Neural cell (in vitro differentiated cells): ENCODE results near the gene MLLT10. TPM values are rescaled to one million over a fixed set of nuclear protein-coding genes. Genes with fewer than 3 reads are reported as not detected.

Experiments
- H2AFZ ChIP-seq: fragments of 200-600, 300-800 bp; sonication (generic), shearing (Covaris generic); 2 replicates; pipeline ENCODE4 v1.6.0; 2014; ENCODE audit warnings: low read depth, mild to moderate bottlenecking, antibody characterized with exemption, low read length, moderate library complexity
- H3F3A ChIP-seq: fragments of 200-600 bp; shearing (Covaris generic); 2 replicates; pipeline ENCODE4 v1.6.1; 2016; ENCODE audit warnings: mild to moderate bottlenecking, moderate library complexity, mixed read lengths, antibody characterized with exemption, low read length; ENCODE audit not compliant: insufficient read depth, poor library complexity, severe bottlenecking
- H3K27ac ChIP-seq: fragments of 200-600, 300-800 bp; sonication (generic), shearing (Covaris generic); 2 replicates; pipeline ENCODE4 v1.5.1; 2014; ENCODE audit warnings: mild to moderate bottlenecking, low read length, moderate library complexity
- H3K27me3 ChIP-seq: fragments of 300-800, 200-600 bp; sonication (generic), shearing (Covaris generic); 2 replicates; pipeline ENCODE4 v1.6.0; 2014; ENCODE audit warnings: mild to moderate bottlenecking, low read depth, low read length, moderate library complexity; ENCODE audit not compliant: insufficient read depth
- H3K36me3 ChIP-seq: fragments of 300-800, 200-600 bp; sonication (generic), shearing (Covaris generic); 2 replicates; pipeline ENCODE4 v1.5.1; 2014; ENCODE audit warnings: mild to moderate bottlenecking, antibody characterized with exemption, low read length, moderate library complexity; ENCODE audit not compliant: insufficient read depth
- H3K4me2 ChIP-seq: fragments of 300-800, 200-600 bp; sonication (generic), shearing (Covaris generic); 2 replicates; pipeline ENCODE4 v1.6.0; 2014; ENCODE audit warnings: mild to moderate bottlenecking, low read length
- H3K4me3 ChIP-seq: fragments of 300-800, 200-600 bp; sonication (generic), shearing (Covaris generic); 2 replicates; pipeline ENCODE4 v1.5.1; 2014; ENCODE audit warnings: mild to moderate bottlenecking, low read length, moderate library complexity
- H3K79me2 ChIP-seq: fragments of 200-600 bp; shearing (Covaris generic); replicated peaks from 2 replicates; pipeline ENCODE4 v1.6.0; 2014; ENCODE audit warnings: mild to moderate bottlenecking, low read length, moderate library complexity; ENCODE audit not compliant: insufficient read depth
- H3K9ac ChIP-seq: fragments of 300-800, 200-600 bp; sonication (generic), shearing (Covaris generic); 2 replicates; pipeline ENCODE4 v1.6.1; 2016; ENCODE audit warnings: mild to moderate bottlenecking, low read length, mixed read lengths
- H3K9me2 ChIP-seq: fragments of 200-600 bp; shearing (Covaris generic); 2 replicates; pipeline ENCODE4 v1.6.1; 2016; ENCODE audit warnings: mild to moderate bottlenecking, low read length, mixed read lengths; ENCODE audit not compliant: insufficient read depth
- H3K9me3 ChIP-seq: fragments of 200-600, 300-800 bp; sonication (generic), shearing (Covaris generic); 2 replicates; pipeline ENCODE4 v1.6.1; 2016; ENCODE audit warnings: mild to moderate bottlenecking, mixed run types, low read length, moderate library complexity, mixed read lengths
- H4K20me1 ChIP-seq: fragments of 200-600 bp; shearing (Covaris generic); 2 replicates; pipeline ENCODE4 v1.6.1; 2016; ENCODE audit warnings: mild to moderate bottlenecking, mixed run types; ENCODE audit not compliant: insufficient read depth
- EP300 ChIP-seq: fragments of 450-650 bp; conservative IDR thresholded peaks from 2 replicates; pipeline ENCODE4 v1.6.1; 2014; ENCODE audit warnings: antibody characterized with exemption, mild to moderate bottlenecking, moderate library complexity; ENCODE audit not compliant: poor library complexity, severe bottlenecking
- EZH2 ChIP-seq: fragments of 200-600, 300-800 bp; shearing (Covaris generic), sonication (generic); IDR thresholded peaks from 2 replicates; pipeline ENCODE4 v1.6.1; 2014; ENCODE audit warnings: antibody characterized with exemption, low read length, borderline replicate concordance, mild to moderate bottlenecking; ENCODE audit not compliant: insufficient read depth, poor library complexity, severe bottlenecking
- MXI1 ChIP-seq: fragments of 450-650 bp; conservative IDR thresholded peaks from 2 replicates; pipeline ENCODE4 v1.6.1; 2014; ENCODE audit warnings: antibody characterized with exemption, mild to moderate bottlenecking; ENCODE audit not compliant: poor library complexity, severe bottlenecking
- RAD21 ChIP-seq: fragments of 450-650 bp; conservative IDR thresholded peaks from 2 replicates; pipeline ENCODE4 v1.6.1; 2014; ENCODE audit warnings: antibody characterized with exemption, mild to moderate bottlenecking, moderate library complexity
- SMC3 ChIP-seq: fragments of 450-650 bp; conservative IDR thresholded peaks from 2 replicates; pipeline ENCODE4 v1.6.1; 2014; ENCODE audit warnings: antibody characterized with exemption, mild to moderate bottlenecking, moderate library complexity; ENCODE audit not compliant: poor library complexity
- TAF1 ChIP-seq: IDR thresholded peaks from 2 replicates; pipeline ENCODE4 v1.6.1; 2012; ENCODE audit warnings: low read depth
- polyA plus RNA-seq: library from polyadenylated mRNA; depleted of rRNA; stranded (reverse); fragments of >200 nt; gene quantifications from 2 replicates; pipeline ENCODE4 v1.2.3, GENCODE V29; 2014
- TF ChIP-seq, protein P1 (sequence below): IDR thresholded peaks from 2 replicates; pipeline ENCODE4 v1.6.1; 2012; ENCODE audit warnings: borderline replicate concordance
- TF ChIP-seq, protein P2 (sequence below): fragments of 450-650 bp; IDR thresholded peaks from 2 replicates; pipeline ENCODE4 v1.5.1; 2014; ENCODE audit warnings: antibody characterized with exemption, mild to moderate bottlenecking, moderate library complexity; ENCODE audit not compliant: poor library complexity, severe bottlenecking

Gene MLLT10
- polyA plus RNA-seq, 1 donor from 2014 or later: 31.0 TPM

DNA sequence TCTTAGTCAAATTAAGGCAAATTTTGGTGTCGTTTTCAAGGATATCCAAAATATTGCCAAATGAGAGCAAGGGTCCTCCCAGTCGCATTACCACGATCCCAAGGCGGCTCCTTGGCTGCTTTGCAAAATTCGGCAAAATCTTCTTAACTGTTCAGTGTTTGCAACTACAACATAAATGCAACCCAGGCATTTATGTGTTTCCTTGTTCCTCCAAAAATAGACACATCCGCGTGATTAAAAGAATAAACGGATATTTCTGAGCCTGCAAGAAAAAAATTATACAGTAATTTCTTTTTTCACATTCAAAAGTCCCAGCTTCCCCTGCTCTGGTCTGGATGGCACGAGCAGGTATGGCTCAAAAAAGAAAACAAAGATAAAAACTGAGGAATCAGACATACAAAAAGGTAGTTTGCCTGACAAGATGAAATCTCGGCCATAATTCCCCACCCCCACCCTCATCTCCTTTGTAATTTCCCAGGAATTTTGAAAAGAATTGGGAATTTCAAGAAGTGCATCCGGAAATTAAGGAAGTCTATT lies 14.6 kb upstream of the MLLT10 start:
- H3K27me3 ChIP-seq: peaks cover 3% of the 10 kb centered on the region
- no peaks in the 10 kb centered on the region for H3K9me2 ChIP-seq
- no peaks in the 10 kb centered on the region for H3K36me3 ChIP-seq
- H3K4me3 ChIP-seq: peak overlapping the region; percentile 73
- no peak overlapping the region for H2AFZ ChIP-seq
- H3K79me2 ChIP-seq: peaks cover 87% of the 10 kb centered on the region
- TF ChIP-seq EZH2: no peak
- TF ChIP-seq, protein P1, sequence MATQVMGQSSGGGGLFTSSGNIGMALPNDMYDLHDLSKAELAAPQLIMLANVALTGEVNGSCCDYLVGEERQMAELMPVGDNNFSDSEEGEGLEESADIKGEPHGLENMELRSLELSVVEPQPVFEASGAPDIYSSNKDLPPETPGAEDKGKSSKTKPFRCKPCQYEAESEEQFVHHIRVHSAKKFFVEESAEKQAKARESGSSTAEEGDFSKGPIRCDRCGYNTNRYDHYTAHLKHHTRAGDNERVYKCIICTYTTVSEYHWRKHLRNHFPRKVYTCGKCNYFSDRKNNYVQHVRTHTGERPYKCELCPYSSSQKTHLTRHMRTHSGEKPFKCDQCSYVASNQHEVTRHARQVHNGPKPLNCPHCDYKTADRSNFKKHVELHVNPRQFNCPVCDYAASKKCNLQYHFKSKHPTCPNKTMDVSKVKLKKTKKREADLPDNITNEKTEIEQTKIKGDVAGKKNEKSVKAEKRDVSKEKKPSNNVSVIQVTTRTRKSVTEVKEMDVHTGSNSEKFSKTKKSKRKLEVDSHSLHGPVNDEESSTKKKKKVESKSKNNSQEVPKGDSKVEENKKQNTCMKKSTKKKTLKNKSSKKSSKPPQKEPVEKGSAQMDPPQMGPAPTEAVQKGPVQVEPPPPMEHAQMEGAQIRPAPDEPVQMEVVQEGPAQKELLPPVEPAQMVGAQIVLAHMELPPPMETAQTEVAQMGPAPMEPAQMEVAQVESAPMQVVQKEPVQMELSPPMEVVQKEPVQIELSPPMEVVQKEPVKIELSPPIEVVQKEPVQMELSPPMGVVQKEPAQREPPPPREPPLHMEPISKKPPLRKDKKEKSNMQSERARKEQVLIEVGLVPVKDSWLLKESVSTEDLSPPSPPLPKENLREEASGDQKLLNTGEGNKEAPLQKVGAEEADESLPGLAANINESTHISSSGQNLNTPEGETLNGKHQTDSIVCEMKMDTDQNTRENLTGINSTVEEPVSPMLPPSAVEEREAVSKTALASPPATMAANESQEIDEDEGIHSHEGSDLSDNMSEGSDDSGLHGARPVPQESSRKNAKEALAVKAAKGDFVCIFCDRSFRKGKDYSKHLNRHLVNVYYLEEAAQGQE: peak; percentile 7
- H3K27ac ChIP-seq: peak overlapping the region; percentile 79
- H4K20me1 ChIP-seq: no peaks in the 10 kb centered on the region
- no peaks in the 10 kb centered on the region for H3K9me3 ChIP-seq
- H3F3A ChIP-seq: peaks cover 7% of the 10 kb centered on the region
- H3K9ac ChIP-seq: peak overlapping the region; percentile 94
- peak overlapping the region; percentile 84 for H3K4me2 ChIP-seq

DNA sequence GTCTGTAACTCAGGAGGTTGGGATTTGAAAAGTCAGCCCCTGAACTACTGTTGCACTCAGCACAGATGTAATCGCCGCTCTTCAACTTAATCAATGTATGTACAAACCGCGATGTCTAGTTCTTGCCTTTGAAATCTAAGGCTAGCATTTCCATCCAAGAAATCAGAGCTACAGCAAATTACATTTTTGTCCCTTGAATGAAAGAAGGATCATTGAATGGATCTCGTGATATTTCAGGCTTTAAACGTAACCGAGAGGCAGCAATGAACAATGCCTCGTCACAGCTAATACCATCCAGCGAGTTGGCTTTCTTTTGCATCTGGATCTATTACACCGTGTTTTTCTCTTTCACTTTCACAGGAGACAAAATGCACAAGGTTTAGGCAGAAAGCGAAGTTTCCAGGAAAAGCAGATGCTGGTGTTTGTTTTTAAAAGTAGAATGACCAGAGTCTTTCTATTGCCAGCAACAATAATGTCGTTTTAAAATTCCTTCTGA lies 14.0 kb upstream of the MLLT10 start:
- no peaks in the 10 kb centered on the region for H3K9me2 ChIP-seq
- no peaks in the 10 kb centered on the region for H3K36me3 ChIP-seq
- H3K4me3 ChIP-seq: peak overlapping the region; percentile 73
- H3K9ac ChIP-seq: peak overlapping the region; percentile 94
- H3K27me3 ChIP-seq: peaks cover 3% of the 10 kb centered on the region
- H3F3A ChIP-seq: peaks cover 7% of the 10 kb centered on the region
- no peak overlapping the region for H3K27ac ChIP-seq
- peaks cover 82% of the 10 kb centered on the region for H3K79me2 ChIP-seq
- TF ChIP-seq SMC3 (no peak), MXI1 (no peak), EP300 (no peak), TAF1 (no peak), RAD21 (no peak)
- TF ChIP-seq, protein P1: no peak
- TF ChIP-seq, protein P2, sequence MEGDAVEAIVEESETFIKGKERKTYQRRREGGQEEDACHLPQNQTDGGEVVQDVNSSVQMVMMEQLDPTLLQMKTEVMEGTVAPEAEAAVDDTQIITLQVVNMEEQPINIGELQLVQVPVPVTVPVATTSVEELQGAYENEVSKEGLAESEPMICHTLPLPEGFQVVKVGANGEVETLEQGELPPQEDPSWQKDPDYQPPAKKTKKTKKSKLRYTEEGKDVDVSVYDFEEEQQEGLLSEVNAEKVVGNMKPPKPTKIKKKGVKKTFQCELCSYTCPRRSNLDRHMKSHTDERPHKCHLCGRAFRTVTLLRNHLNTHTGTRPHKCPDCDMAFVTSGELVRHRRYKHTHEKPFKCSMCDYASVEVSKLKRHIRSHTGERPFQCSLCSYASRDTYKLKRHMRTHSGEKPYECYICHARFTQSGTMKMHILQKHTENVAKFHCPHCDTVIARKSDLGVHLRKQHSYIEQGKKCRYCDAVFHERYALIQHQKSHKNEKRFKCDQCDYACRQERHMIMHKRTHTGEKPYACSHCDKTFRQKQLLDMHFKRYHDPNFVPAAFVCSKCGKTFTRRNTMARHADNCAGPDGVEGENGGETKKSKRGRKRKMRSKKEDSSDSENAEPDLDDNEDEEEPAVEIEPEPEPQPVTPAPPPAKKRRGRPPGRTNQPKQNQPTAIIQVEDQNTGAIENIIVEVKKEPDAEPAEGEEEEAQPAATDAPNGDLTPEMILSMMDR: no peak
- no peaks in the 10 kb centered on the region for H4K20me1 ChIP-seq
- no peaks in the 10 kb centered on the region for H3K9me3 ChIP-seq
- peak overlapping the region; percentile 84 for H3K4me2 ChIP-seq
- no peak overlapping the region for H2AFZ ChIP-seq
